Natural killer cell treated with Interleukin-12 subunit alpha and Interleukin-12 subunit beta and Interleukin-15 and Interleukin-18, amount 100 ng/mL, for 72 hours (primary cell): ENCODE results near the gene TJP2. TPM values are rescaled to one million over a fixed set of nuclear protein-coding genes. Genes with fewer than 3 reads are reported as not detected.

ENCODE experiments used
- ATAC-seq, 2 donors: fragments of 150-1000 bp; cut with Tn5 transposase in 1 of 2; sonication (Bioruptor Pico), chemical (Tn5 transposase) in 1 of 2; 2 replicates each; pipeline ENCODE4 v1.10.0; 2021
- DNase-seq: peaks from one replicate; pipeline ENCODE4 v3.0.0; 2022; ENCODE audit warnings: low spot score
- H3K27ac Mint-ChIP-seq, 2 donors: 1 replicate in 1 of 2; 2 replicates in 1 of 2; pipeline ENCODE4 v1.8.0; 2022; ENCODE audit warnings: mixed read lengths in 2 of 2, mild to moderate bottlenecking in 1 of 2, moderate library complexity in 1 of 2
- H3K27me3 Mint-ChIP-seq, 2 donors: 1 replicate in 1 of 2; 2 replicates in 1 of 2; pipeline ENCODE4 v1.8.0; 2022; ENCODE audit warnings: mixed read lengths in 2 of 2
- H3K36me3 Mint-ChIP-seq: one replicate; pipeline ENCODE4 v1.8.0; 2022; ENCODE audit warnings: mixed read lengths
- H3K4me1 Mint-ChIP-seq, 2 donors: 1 replicate in 1 of 2; 2 replicates in 1 of 2; pipeline ENCODE4 v1.8.0; 2022; ENCODE audit warnings: low read depth in 2 of 2, mixed read lengths in 2 of 2, mild to moderate bottlenecking in 1 of 2
- H3K4me3 Mint-ChIP-seq: one replicate; pipeline ENCODE4 v1.8.0; 2022; ENCODE audit warnings: mixed read lengths
- H3K9me3 Mint-ChIP-seq: 2 replicates; pipeline ENCODE4 v1.8.0; 2022; ENCODE audit warnings: mixed read lengths
- total RNA-seq, 2 donors: library from RNA; stranded (reverse); gene quantifications; one replicate each; pipeline ENCODE4 v1.2.3, GENCODE V29; 2022

Gene TJP2
- 10 to 100 TPM in 1 of 2 donors, 1 to 10 TPM in 1; 5.1 to 10.2 TPM for total RNA-seq

DNA sequence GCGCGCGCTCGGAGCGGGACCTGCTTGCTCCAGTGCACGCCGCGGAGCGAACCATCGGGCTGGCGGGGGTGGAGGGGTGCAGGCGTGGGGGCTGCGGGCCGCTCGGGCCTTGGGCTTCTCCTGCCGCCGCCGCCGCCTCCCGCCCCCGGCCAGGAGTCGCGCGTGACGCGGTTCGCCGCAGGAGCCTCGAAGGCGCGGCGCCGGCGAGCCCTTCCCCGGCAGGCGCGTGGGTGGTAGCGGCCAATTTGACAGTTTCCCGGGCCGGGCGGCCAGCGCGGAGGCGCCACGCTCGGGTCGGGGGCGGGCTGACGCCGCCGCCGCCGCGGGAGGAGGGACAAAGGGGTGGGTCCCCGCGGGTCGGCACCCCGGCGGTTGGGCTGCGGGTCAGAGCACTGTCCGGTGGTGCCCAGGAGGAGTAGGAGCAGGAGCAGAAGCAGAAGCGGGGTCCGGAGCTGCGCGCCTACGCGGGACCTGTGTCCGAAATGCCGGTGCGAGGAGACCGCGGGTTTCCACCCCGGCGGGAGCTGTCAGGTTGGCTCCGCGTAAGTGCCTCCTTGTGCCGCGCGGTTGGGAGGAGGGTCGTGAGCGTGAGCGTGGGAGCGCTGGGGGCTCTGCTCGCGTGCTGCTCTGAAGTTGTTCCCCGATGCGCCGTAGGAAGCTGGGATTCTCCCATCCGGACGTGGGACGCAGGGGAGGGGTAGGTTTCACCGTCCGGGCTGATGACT, at the start of gene TJP2:
Gene TJP2, plus strand, starts transcription at position 387 of the 725 bp plus-strand sequence. Its CDS starts 96 bp downstream, at position 483.
- Mint-ChIP-seq H3K27ac (peak within 1 kb of the TSS; percentile 68 to 71), H3K4me1 (peaks cover 22 to 26% of the 10 kb centered on the region in 2 donors), H3K9me3 (no peaks in the 10 kb centered on the region), H3K36me3 (no peaks in the 10 kb centered on the region), H3K27me3 (peaks cover 0 to 12% of the 10 kb centered on the region in 2 donors), H3K4me3 (peak within 1 kb of the TSS; percentile 88)
- ATAC-seq (peak; percentile 72 to 80), DNase-seq (peak; percentile 78)

DNA sequence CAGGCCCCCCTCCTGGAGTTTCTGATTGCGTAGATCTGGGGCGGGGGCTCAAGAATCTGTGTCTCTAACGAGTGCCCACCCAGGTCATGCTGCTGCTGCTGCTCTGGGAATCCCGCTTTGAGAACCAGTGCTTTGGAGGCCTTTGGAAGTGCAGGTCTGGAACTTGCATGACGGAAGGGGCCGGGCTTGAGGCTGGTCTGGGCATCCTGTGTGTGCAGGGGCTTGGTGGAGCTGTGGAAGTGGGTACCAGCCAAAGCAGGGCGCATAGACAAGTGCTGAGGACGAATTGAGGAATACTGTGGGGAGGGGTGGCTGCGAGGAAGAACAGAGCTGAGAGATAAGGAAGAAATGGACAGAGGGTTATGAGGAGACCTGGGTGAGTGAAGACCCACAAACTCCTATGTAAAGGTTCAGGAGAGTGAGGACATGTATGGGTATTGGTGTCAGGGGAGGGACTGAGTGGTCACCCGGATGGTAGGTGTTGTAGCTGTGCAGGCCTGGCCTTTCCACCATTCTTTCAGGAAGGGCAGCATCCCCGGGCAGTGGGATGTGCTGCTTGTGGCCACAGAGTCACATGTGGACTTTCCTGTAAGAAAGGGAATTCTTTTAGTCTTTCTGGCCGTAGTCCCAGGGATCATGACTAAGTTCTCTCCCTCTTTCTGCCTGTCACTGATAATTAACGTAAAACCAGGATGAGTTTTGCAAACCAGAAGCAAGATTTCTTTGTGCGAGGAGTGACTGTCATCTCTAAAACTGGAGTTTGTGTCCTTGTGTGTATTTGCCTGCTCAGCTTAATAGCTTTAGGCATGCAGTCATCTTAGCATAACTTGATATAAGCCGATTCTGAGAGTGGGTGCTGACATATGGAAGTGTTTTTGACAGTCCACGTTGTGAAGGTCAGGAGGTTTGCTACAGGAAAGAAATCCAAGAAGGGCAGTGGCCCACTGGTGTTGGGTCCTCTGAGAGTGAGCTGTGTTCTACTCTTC, 43.3 kb upstream of the TJP2 start:
- DNase-seq (no peak), ATAC-seq (no peak)
- Mint-ChIP-seq H3K36me3 (no peaks in the 10 kb centered on the region), H3K9me3 (no peaks in the 10 kb centered on the region), H3K27me3 (no peaks in the 10 kb centered on the region), H3K4me3 (no peak overlapping the region), H3K27ac (no peak overlapping the region), H3K4me1 (no peaks in the 10 kb centered on the region)

- H3K4me3 Mint-ChIP-seq = no peak overlapping the region
- ATAC-seq = no peak
- no peak for DNase-seq
- no peaks in the 10 kb centered on the region for H3K9me3 Mint-ChIP-seq
- no peaks in the 10 kb centered on the region for H3K27me3 Mint-ChIP-seq
- H3K4me1 Mint-ChIP-seq = no peaks in the 10 kb centered on the region
- no peaks in the 10 kb centered on the region for H3K36me3 Mint-ChIP-seq
- H3K27ac Mint-ChIP-seq = no peak overlapping the region
Observed at GRCh38 chr9:69131682-69132081, 42.4 kb upstream of the TJP2 start.

GRCh38 chr9:69132361-69132760, 41.7 kb upstream of the TJP2 start:
- Mint-ChIP-seq H3K4me1 (no peaks in the 10 kb centered on the region), H3K27me3 (no peaks in the 10 kb centered on the region), H3K4me3 (no peak overlapping the region), H3K36me3 (no peaks in the 10 kb centered on the region), H3K27ac (no peak overlapping the region), H3K9me3 (no peaks in the 10 kb centered on the region)
- ATAC-seq (no peak), DNase-seq (no peak)

- Mint-ChIP-seq H3K4me3 (no peak overlapping the region), H3K9me3 (no peaks in the 10 kb centered on the region), H3K27ac (no peak overlapping the region), H3K36me3 (no peaks in the 10 kb centered on the region), H3K4me1 (no peaks in the 10 kb centered on the region), H3K27me3 (no peaks in the 10 kb centered on the region)
- ATAC-seq (no peak), DNase-seq (no peak)
Observed at GRCh38 chr9:69134412-69134811, 39.7 kb upstream of the TJP2 start.

GRCh38 chr9:69136185-69136584, 37.9 kb upstream of the TJP2 start:
- H3K27me3 Mint-ChIP-seq = no peaks in the 10 kb centered on the region
- H3K27ac Mint-ChIP-seq = no peak overlapping the region
- no peak for DNase-seq
- no peak for ATAC-seq
- no peaks in the 10 kb centered on the region for H3K36me3 Mint-ChIP-seq
- no peaks in the 10 kb centered on the region for H3K4me1 Mint-ChIP-seq
- no peaks in the 10 kb centered on the region for H3K9me3 Mint-ChIP-seq
- no peak overlapping the region for H3K4me3 Mint-ChIP-seq

DNA sequence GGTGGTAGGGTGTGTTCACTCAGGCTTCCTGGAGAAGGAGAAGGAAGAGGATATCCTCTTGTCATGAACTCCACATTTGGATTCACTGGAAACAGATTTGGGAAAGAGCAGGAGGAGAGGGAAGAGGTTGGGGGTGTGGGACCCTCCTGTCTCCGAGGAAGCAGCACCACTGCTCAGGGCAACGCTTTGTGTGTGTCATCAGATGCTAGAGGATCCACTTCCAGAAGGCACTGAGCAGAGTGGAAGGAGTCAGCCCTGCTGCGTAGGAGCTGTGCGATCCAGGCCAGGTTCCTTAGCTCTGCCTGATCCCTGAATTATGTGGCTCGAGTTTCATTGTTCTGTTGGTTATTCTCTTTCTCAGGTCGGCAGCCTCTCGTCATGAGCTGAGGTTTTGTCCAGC, 37.3 kb upstream of the TJP2 start:
- Mint-ChIP-seq H3K27me3 (no peaks in the 10 kb centered on the region), H3K9me3 (no peaks in the 10 kb centered on the region), H3K4me3 (no peak overlapping the region), H3K36me3 (no peaks in the 10 kb centered on the region), H3K4me1 (no peaks in the 10 kb centered on the region), H3K27ac (no peak overlapping the region)
- ATAC-seq (no peak), DNase-seq (no peak)

DNA sequence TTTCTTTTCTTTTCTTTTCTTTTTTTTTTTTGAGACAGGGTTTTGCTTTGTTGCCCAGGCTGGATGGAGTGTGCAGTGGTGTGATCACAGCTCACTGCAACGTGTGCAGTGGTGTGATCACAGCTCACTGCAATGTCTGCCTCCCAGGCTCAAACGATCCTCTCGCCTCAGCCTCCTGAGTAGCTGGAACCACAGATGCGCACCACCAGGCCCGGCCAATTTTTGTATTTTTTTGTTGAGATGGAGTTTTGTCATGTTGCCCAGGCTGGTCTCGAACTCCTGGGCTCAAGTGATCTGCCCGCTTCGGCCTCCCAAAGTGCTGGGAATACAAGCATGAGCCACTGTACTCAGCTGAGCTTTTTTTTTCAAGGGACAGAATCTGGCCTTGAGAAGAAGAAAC, 36.8 kb upstream of the TJP2 start:
- no peak for ATAC-seq
- no peaks in the 10 kb centered on the region for H3K36me3 Mint-ChIP-seq
- H3K4me3 Mint-ChIP-seq = no peak overlapping the region
- DNase-seq = no peak
- peaks cover 0 to 4% of the 10 kb centered on the region in 2 donors for H3K4me1 Mint-ChIP-seq
- no peak overlapping the region for H3K27ac Mint-ChIP-seq
- H3K27me3 Mint-ChIP-seq = no peaks in the 10 kb centered on the region
- no peaks in the 10 kb centered on the region for H3K9me3 Mint-ChIP-seq

GRCh38 chr9:69139596-69139995, 34.5 kb upstream of the TJP2 start:
- Mint-ChIP-seq H3K36me3 (no peaks in the 10 kb centered on the region), H3K27me3 (no peaks in the 10 kb centered on the region), H3K27ac (no peak overlapping the region), H3K9me3 (no peaks in the 10 kb centered on the region), H3K4me3 (no peak overlapping the region), H3K4me1 (peaks cover 0 to 4% of the 10 kb centered on the region in 2 donors)
- no peak for DNase-seq
- ATAC-seq = no peak

DNA sequence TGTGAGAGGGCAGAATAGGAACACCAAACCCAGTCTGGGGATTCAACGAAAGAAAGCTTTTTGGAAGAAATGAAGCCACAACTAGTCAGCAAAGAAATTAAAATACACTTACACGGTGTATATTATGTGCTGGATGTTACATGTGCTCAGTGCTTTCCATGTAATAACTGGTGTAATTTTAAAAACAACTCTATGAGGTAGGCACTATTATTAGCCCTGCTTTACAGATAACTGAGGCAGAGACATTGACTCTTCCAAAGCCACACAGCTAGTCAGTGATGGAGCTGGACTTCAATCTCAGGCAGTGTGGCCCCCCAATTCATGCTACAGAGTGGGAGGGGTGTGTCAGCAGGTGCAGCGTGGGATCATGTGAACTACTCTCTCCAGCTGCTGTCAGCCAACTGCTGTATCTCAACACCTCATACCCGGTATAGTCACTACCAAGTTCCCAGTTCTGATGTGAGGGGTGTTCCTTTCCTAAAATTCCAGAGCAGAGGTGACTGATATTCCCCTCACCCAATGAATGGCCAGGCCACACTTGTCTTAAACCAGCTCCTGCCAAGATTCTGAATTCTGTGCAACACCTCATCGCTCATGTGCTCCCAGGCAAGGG, 33.8 kb upstream of the TJP2 start:
- Mint-ChIP-seq H3K27ac (no peak overlapping the region), H3K9me3 (no peaks in the 10 kb centered on the region), H3K36me3 (no peaks in the 10 kb centered on the region), H3K4me3 (no peak overlapping the region), H3K4me1 (peaks cover 0 to 4% of the 10 kb centered on the region in 2 donors), H3K27me3 (no peaks in the 10 kb centered on the region)
- ATAC-seq = no peak
- no peak for DNase-seq

DNA sequence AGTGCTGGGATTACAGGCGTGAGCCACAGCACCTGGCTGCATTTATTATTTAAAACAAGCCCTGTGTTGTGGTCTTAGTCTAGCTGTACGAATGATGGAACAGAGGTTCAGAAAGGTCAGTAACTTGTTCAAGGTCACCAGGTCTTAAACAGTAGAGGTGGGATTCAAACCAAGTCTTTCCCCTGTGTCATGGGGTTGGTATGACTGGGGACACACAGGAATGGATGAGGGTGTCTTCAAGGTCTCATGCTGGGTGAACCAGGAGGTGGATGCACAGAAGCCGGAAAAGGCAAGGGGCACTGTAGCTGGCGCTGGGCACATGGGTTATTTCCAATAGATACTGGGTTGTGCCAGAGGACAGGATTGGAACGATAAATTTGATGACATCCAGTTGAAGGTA, 32.2 kb upstream of the TJP2 start:
- Mint-ChIP-seq H3K9me3 (no peaks in the 10 kb centered on the region), H3K4me3 (no peak overlapping the region), H3K27ac (peak overlapping the region in 1 of 2 donors; percentile 14), H3K36me3 (no peaks in the 10 kb centered on the region), H3K27me3 (no peaks in the 10 kb centered on the region), H3K4me1 (peaks cover 0 to 4% of the 10 kb centered on the region in 2 donors)
- ATAC-seq (no peak), DNase-seq (no peak)

DNA sequence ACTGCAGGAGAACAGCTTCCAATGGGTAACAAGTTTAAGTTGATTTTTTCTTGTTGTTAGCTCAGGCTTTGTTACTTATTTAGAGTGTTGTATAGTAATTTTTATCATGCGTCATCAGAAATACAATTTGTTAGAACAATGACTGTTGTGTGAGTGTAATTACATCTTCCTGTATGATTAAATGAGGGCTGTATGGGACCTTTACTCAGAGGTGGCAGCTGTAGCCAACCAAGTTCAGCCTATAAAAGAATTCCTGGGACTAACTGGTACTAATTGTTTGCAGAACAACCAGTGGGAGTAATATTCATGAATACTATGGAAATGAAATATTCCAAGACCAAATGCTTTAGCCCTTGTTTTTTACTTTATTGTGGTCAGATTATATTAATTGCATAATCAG, 30.8 kb upstream of the TJP2 start:
- Mint-ChIP-seq H3K4me3 (no peak overlapping the region), H3K27ac (no peak overlapping the region), H3K4me1 (peaks cover 0 to 4% of the 10 kb centered on the region in 2 donors), H3K36me3 (no peaks in the 10 kb centered on the region), H3K9me3 (no peaks in the 10 kb centered on the region), H3K27me3 (no peaks in the 10 kb centered on the region)
- ATAC-seq (no peak), DNase-seq (no peak)

GRCh38 chr9:69145144-69145715, 28.8 kb upstream of the TJP2 start:
- Mint-ChIP-seq H3K27ac (no peak overlapping the region), H3K4me1 (peaks cover 0 to 4% of the 10 kb centered on the region in 2 donors), H3K9me3 (no peaks in the 10 kb centered on the region), H3K4me3 (no peak overlapping the region), H3K36me3 (no peaks in the 10 kb centered on the region), H3K27me3 (no peaks in the 10 kb centered on the region)
- ATAC-seq (no peak), DNase-seq (no peak)
